Transverse colon (tissue), 4 donors: ENCODE measurements around the gene SMPDL3B.
A peak's percentile ranks its signal among the peaks of the same experiment; 100 is the strongest.

Source experiments
- EP300 ChIP-seq: sonication (generic); formaldehyde crosslinking; IDR thresholded peaks from one replicate; pipeline ENCODE4 v1.6.1; 2017; ENCODE audit warnings: antibody characterized with exemption, low read depth
- POLR2A ChIP-seq: fragments of 450-650 bp; IDR thresholded peaks from one replicate; pipeline ENCODE4 v1.6.1; 2016; ENCODE audit warnings: antibody characterized with exemption, mild to moderate bottlenecking, moderate library complexity
- POLR2AphosphoS5 ChIP-seq, 3 donors: sonication (generic); formaldehyde crosslinking; IDR thresholded peaks; one replicate each; pipeline ENCODE4 v1.6.1; 2016; ENCODE audit warnings: antibody characterized with exemption in 3 of 3
- TF ChIP-seq, protein P1 (sequence below), 5 experiments: fragments of 200-600 bp in 3 of 5; fragments of 450-650 bp in 2 of 5; sonication (generic) in 3 of 5; IDR thresholded peaks; 1 replicate in 2 of 5; 2 replicates in 3 of 5; pipeline ENCODE4 v1.5.1; 2016 to 2017; ENCODE audit warnings: antibody characterized with exemption in 5 of 5, inconsistent platforms in 3 of 5, mild to moderate bottlenecking in 2 of 5, moderate library complexity in 1 of 5

DNA sequence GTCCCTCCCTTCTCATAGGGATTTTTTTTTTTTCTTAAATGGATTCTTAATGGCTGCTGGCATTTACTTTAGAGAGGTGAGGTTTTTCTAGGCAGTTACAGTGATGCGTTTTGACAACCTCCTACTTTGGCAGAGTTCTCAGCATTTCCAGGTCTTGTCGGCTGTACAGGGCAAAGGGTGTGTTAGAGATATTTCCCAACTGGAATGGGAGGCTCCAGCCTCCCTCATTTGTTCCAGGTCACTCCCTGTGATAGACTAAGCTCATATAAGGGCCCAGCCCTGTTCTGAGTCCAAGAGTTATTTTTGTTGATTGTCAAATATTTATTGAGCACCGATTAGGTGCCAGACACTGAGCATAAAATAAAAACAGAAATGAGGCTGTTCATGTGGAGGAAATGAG is 17.3 kb downstream of the SMPDL3B start:
- TF ChIP-seq, protein P1, sequence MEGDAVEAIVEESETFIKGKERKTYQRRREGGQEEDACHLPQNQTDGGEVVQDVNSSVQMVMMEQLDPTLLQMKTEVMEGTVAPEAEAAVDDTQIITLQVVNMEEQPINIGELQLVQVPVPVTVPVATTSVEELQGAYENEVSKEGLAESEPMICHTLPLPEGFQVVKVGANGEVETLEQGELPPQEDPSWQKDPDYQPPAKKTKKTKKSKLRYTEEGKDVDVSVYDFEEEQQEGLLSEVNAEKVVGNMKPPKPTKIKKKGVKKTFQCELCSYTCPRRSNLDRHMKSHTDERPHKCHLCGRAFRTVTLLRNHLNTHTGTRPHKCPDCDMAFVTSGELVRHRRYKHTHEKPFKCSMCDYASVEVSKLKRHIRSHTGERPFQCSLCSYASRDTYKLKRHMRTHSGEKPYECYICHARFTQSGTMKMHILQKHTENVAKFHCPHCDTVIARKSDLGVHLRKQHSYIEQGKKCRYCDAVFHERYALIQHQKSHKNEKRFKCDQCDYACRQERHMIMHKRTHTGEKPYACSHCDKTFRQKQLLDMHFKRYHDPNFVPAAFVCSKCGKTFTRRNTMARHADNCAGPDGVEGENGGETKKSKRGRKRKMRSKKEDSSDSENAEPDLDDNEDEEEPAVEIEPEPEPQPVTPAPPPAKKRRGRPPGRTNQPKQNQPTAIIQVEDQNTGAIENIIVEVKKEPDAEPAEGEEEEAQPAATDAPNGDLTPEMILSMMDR (IDR thresholded peaks at IDR 0.05): no peak
- TF ChIP-seq POLR2A: no peak
- peak in 1 of 3 donors; percentile 23 for TF ChIP-seq POLR2AphosphoS5 (IDR thresholded peaks at IDR 0.05)
- TF ChIP-seq EP300: no peak
